WTC11 (cell line): ENCODE measurements around the gene CFAP74.

ENCODE experiments used
- CTCF ChIP-seq: fragments of 200-600 bp; IDR thresholded peaks from 2 replicates; pipeline ENCODE4 v1.8.0; 2022; ENCODE audit warnings: antibody characterized with exemption
- E2F1 ChIP-seq: sonication (generic); formaldehyde crosslinking; IDR thresholded peaks from 2 replicates; pipeline ENCODE4 v1.8.0; 2022; ENCODE audit warnings: mild to moderate bottlenecking, missing genetic modification reagents
- JUN ChIP-seq: sonication (generic); formaldehyde crosslinking; IDR thresholded peaks from 2 replicates; pipeline ENCODE4 v1.8.0; 2023; ENCODE audit warnings: mild to moderate bottlenecking, missing genetic modification reagents
- NFE2L1 ChIP-seq: sonication (generic); formaldehyde crosslinking; IDR thresholded peaks from 2 replicates; pipeline ENCODE4 v1.8.1; 2023; ENCODE audit warnings: missing genetic modification reagents
- PRRX2 ChIP-seq: fragments of 250-450 bp; sonication (Bioruptor Pico); IDR thresholded peaks from 2 replicates; pipeline ENCODE4 v1.8.0; 2021; ENCODE audit warnings: mild to moderate bottlenecking
- ZNF232 ChIP-seq: sonication (generic); formaldehyde crosslinking; IDR thresholded peaks from 2 replicates; pipeline ENCODE4 v1.8.0; 2022; ENCODE audit warnings: mild to moderate bottlenecking, missing genetic modification reagents
- ZNF263 ChIP-seq: sonication (generic); formaldehyde crosslinking; IDR thresholded peaks from 2 replicates; pipeline ENCODE4 v1.8.1; 2022; ENCODE audit warnings: low read depth, mild to moderate bottlenecking, moderate library complexity, missing genetic modification reagents
- ZNF317 ChIP-seq: sonication (generic); formaldehyde crosslinking; IDR thresholded peaks from 2 replicates; pipeline ENCODE4 v1.8.1; 2023; ENCODE audit warnings: low read depth, mild to moderate bottlenecking, moderate library complexity, missing genetic modification reagents, borderline replicate concordance

- TF ChIP-seq CTCF = no peak
- TF ChIP-seq PRRX2 = no peak
- TF ChIP-seq NFE2L1 = no peak
- TF ChIP-seq JUN (CRISPR knock-in tag) = no peak
- TF ChIP-seq E2F1 (CRISPR knock-in tag) = no peak
- TF ChIP-seq ZNF232 = no peak
- TF ChIP-seq ZNF263 = no peak
- TF ChIP-seq ZNF317 (CRISPR knock-in tag) = no peak
Observed at GRCh38 chr1:1938613-1939295, 64.8 kb downstream of the CFAP74 start.
